ENCODE results near the gene XPNPEP2.

DNA sequence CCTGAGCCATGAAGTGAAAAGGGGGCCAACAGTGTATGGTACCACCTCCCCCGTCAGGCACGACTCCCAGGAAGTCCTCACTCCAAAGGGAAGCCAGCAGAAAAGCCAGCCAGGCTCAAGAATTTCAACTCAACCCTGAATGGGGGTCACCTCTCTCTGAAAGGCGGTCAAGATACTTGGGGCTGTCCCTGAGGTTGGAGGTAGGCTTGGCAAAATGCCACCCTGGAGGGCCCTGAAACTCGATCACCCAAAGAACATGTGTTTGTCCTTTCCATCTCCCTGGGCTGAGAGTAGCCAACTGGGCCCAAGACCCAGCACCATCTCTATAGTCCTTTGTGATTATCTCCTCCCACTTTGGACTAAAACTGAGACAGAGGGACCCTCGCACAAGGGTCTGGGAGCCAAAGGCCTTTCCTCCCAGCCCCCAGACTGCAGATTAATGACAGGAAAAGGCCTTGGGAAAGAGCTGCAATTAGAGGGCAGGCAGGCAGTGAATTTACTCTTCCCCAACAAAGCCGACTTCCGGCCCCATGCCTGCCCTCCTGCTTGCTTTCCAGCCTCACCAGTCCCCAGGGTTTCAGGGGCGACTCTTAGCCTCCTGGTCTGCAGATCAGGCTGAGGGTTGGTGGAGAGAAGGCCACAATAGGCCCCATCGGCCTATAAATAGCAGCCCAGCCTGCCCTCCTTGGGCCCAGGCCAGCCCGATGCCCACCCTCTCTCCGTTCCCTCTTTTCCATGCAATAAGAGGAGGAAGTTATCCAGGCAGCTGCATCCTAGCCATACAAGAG, 46.6 kb downstream of the XPNPEP2 start:
- TF ChIP-seq EZH2phosphoT487 (IDR thresholded peaks at IDR 0.05; ENCODE audit: insufficient read depth, low read depth) (no peak), EZH2 (IDR thresholded peaks at IDR 0.05; ENCODE audit: insufficient read depth, poor library complexity, severe bottlenecking) (no peak)
